NB4 (cell line): ENCODE measurements around the gene PSMC3.

Experiments
- CTCF ChIP-seq: IDR thresholded peaks from one replicate; pipeline ENCODE4 v1.5.1; 2012; ENCODE audit warnings: low read depth, low read length
- MAX ChIP-seq: IDR thresholded peaks from 2 replicates; pipeline ENCODE4 v1.6.1; 2011; ENCODE audit warnings: low read depth, low read length
- MYC ChIP-seq: IDR thresholded peaks from 2 replicates; pipeline ENCODE4 v1.6.1; 2011; ENCODE audit warnings: low read depth, low read length
- POLR2A ChIP-seq: IDR thresholded peaks from 2 replicates; pipeline ENCODE4 v1.6.1; 2011; ENCODE audit warnings: mild to moderate bottlenecking; ENCODE audit not compliant: insufficient read length; ENCODE audit errors: extremely low read depth

- TF ChIP-seq CTCF (no peak), MAX (no peak), POLR2A (no peak), MYC (no peak)
Measured at GRCh38 chr11:47438721-47439120, 12.5 kb upstream of the PSMC3 start.
